K562 (cell line): Measurements from ENCODE around the gene PHF1. TPM values are rescaled to one million over a fixed set of nuclear protein-coding genes. Genes with fewer than 3 reads are reported as not detected.

Source experiments
- ATF7 ChIP-seq: fragments of 450-650 bp; IDR thresholded peaks from 2 replicates; pipeline ENCODE4 v1.7.1; 2014; ENCODE audit warnings: mild to moderate bottlenecking, moderate library complexity
- ELK3 ChIP-seq: fragments of 450-650 bp; formaldehyde crosslinking; IDR thresholded peaks from 2 replicates; pipeline ENCODE4 v1.4.0; 2020; ENCODE audit warnings: mild to moderate bottlenecking
- ETV5 ChIP-seq: sonication (generic); formaldehyde crosslinking; IDR thresholded peaks from 2 replicates; pipeline ENCODE4 v1.4.0; 2020; ENCODE audit warnings: low read depth, mild to moderate bottlenecking, missing genetic modification reagents
- KAT7 ChIP-seq: sonication (generic); formaldehyde crosslinking; IDR thresholded peaks from 2 replicates; pipeline ENCODE4 v1.8.0; 2022; ENCODE audit warnings: missing genetic modification reagents, mild to moderate bottlenecking, borderline replicate concordance
- KDM5B ChIP-seq: fragments of 200-600 bp; sonication (generic); IDR thresholded peaks from 2 replicates; pipeline ENCODE4 v1.6.1; 2012; ENCODE audit warnings: low read depth, mild to moderate bottlenecking, moderate library complexity, low read length, control low read depth, inconsistent platforms; ENCODE audit not compliant: insufficient replicate concordance
- MYC ChIP-seq, 2 experiments: fragments of 250-450 bp in 1 of 2; sonication (Bioruptor Pico) in 1 of 2; IDR thresholded peaks; 2 replicates each; pipeline versions ENCODE4 v1.5.1 to v1.6.1; 2012 to 2021; ENCODE audit warnings: low read depth in 2 of 2, borderline replicate concordance in 1 of 2, improper control_type of control experiment in 1 of 2, low read length in 1 of 2, mild to moderate bottlenecking in 1 of 2, moderate library complexity in 1 of 2
- NFIC ChIP-seq: fragments of 450-650 bp; IDR thresholded peaks from 2 replicates; pipeline ENCODE4 v1.6.1; 2017; ENCODE audit warnings: mild to moderate bottlenecking, inconsistent platforms
- PBX2 ChIP-seq, 2 experiments: IDR thresholded peaks in 1 of 2; conservative IDR thresholded peaks in 1 of 2; 2 replicates each; pipeline ENCODE4 v1.6.1; 2016; ENCODE audit warnings: low read depth in 2 of 2, mild to moderate bottlenecking in 1 of 2, missing compliant biosample characterization in 1 of 2, missing genetic modification characterization in 1 of 2, moderate library complexity in 1 of 2
- PHF8 ChIP-seq: fragments of 200-600 bp; sonication (generic); IDR thresholded peaks from 2 replicates; pipeline ENCODE4 v1.6.1; 2012; ENCODE audit warnings: mixed run types, mild to moderate bottlenecking, inconsistent platforms, low read length, moderate library complexity, borderline replicate concordance
- PHTF2 ChIP-seq: fragments of 250-450 bp; sonication (Bioruptor Pico); IDR thresholded peaks from 2 replicates; pipeline ENCODE4 v1.5.0; 2021; ENCODE audit warnings: mild to moderate bottlenecking
- PRMT5 ChIP-seq: sonication (generic); formaldehyde crosslinking; IDR thresholded peaks from 2 replicates; pipeline ENCODE4 v1.5.0; 2020; ENCODE audit warnings: missing genetic modification reagents
- RBM39 ChIP-seq: fragments of 200-400 bp; formaldehyde crosslinking; optimal IDR thresholded peaks from 2 replicates; pipeline ENCODE3; 2018; ENCODE audit warnings: low read depth, low read length
- SLC30A9 ChIP-seq: fragments of 250-450 bp; sonication (Bioruptor Pico); IDR thresholded peaks from 2 replicates; pipeline ENCODE4 v1.8.0; 2022; ENCODE audit warnings: mild to moderate bottlenecking, moderate library complexity
- SMAD4 ChIP-seq: fragments of 250-450 bp; sonication (Bioruptor Pico); conservative IDR thresholded peaks from 2 replicates; pipeline ENCODE4 v1.8.0; 2021; ENCODE audit warnings: inconsistent platforms, mild to moderate bottlenecking, moderate library complexity
- TCFL5 ChIP-seq: fragments of 250-450 bp; sonication (Bioruptor Pico); conservative IDR thresholded peaks from 2 replicates; pipeline ENCODE4 v1.6.1; 2021; ENCODE audit warnings: mild to moderate bottlenecking, moderate library complexity, matching md5 sums
- XRCC5 ChIP-seq: fragments of 200-400 bp; formaldehyde crosslinking; IDR thresholded peaks from 2 replicates; pipeline ENCODE4 v1.6.1; 2017; ENCODE audit warnings: low read depth, mild to moderate bottlenecking, low read length
- YY1 ChIP-seq, 3 experiments: IDR thresholded peaks; 2 replicates each; pipeline ENCODE4 v1.6.1; 2011; ENCODE audit warnings: low read length in 2 of 3, mild to moderate bottlenecking in 2 of 3, moderate library complexity in 2 of 3, borderline replicate concordance in 1 of 3, control low read depth in 1 of 3, low read depth in 1 of 3; ENCODE audit not compliant: insufficient read depth in 3 of 3, insufficient replicate concordance in 2 of 3, control insufficient read depth in 1 of 3, insufficient read length in 1 of 3; ENCODE audit errors: extremely low read depth in 1 of 3
- ZFP1 ChIP-seq: fragments of 450-650 bp; formaldehyde crosslinking; IDR thresholded peaks from 2 replicates; pipeline ENCODE4 v1.4.0; 2020; ENCODE audit warnings: mild to moderate bottlenecking, mixed read lengths
- ZNF133 ChIP-seq: fragments of 250-450 bp; sonication (Bioruptor Pico); IDR thresholded peaks from 2 replicates; pipeline ENCODE4 v1.4.0; 2020; ENCODE audit warnings: mild to moderate bottlenecking
- ZNF253 ChIP-seq: fragments of 250-450 bp; sonication (Bioruptor Pico); conservative IDR thresholded peaks from 2 replicates; pipeline ENCODE4 v1.6.1; 2021; ENCODE audit warnings: mild to moderate bottlenecking
- ZNF445 ChIP-seq: fragments of 250-450 bp; sonication (Bioruptor Pico); IDR thresholded peaks from 2 replicates; pipeline ENCODE4 v1.4.0; 2020; ENCODE audit warnings: low read depth, mild to moderate bottlenecking, moderate library complexity
- ZNF589 ChIP-seq: fragments of 200-800 bp; sonication (Bioruptor generic); IDR thresholded peaks from 2 replicates; pipeline ENCODE4 v1.6.1; 2016; ENCODE audit warnings: low read depth, missing genetic modification characterization, missing compliant biosample characterization
- ZNF76 ChIP-seq: fragments of 250-450 bp; sonication (Bioruptor Pico); IDR thresholded peaks from 2 replicates; pipeline ENCODE4 v1.4.0; 2020; ENCODE audit warnings: mild to moderate bottlenecking, moderate library complexity, borderline replicate concordance
- ZNF778 ChIP-seq: fragments of 450-650 bp; formaldehyde crosslinking; IDR thresholded peaks from 2 replicates; pipeline ENCODE4 v1.4.0; 2020; ENCODE audit warnings: mild to moderate bottlenecking, moderate library complexity
- polyA plus RNA-seq, 8 experiments: library from polyadenylated mRNA; depleted of rRNA in 4 of 8; stranded (reverse) in 5 of 8; unstranded in 3 of 8; fragments of >200 nt; fragmentation: Nextera tagmentation in 2 of 8; fragmentation: Illumina TruSeq in 1 of 8; extraction: Ambion mirVana in 2 of 8; extraction: Trizol in 1 of 8; gene quantifications; 2 replicates each; pipeline versions ENCODE4 v1.2.1 to v1.2.3, GENCODE V29; 2011 to 2014; ENCODE audit warnings: inconsistent platforms in 1 of 8, missing spikeins in 1 of 8
- total RNA-seq, 7 experiments: library from RNA; depleted of rRNA in 6 of 7; stranded (reverse); fragments of >200 nt in 6 of 7; fragmentation: Illumina TruSeq in 2 of 7; extraction: Trizol in 2 of 7; gene quantifications; 2 replicates each; pipeline versions ENCODE4 v1.2.1 to v1.2.3, GENCODE V29; 2011 to 2021; ENCODE audit warnings: low replicate concordance in 1 of 7

The PHF1 gene
- total and polyA plus RNA-seq, 9 of the 15 experiments (the other 6 are each of a cell fraction or from before 2014, with no cell fraction given) = 3.7 to 64.2 (median 33.7) TPM

GRCh38 chr6:33410050-33410710, 634 bp upstream of the PHF1 start (continued):
- TF ChIP-seq PBX2 (CRISPR knock-in tag; IDR thresholded peaks at IDR 0.05; ENCODE audit: low read depth) (no peak), PBX2 (tag; conservative IDR thresholded peaks at IDR 0.05; ENCODE audit: low read depth) (no peak), NFIC (peak; percentile 33), ETV5 (CRISPR knock-in tag) (peak; percentile 78; the same call in 1 of the 2 replicates), PHF8 (peak; percentile 26; the same call in 1 of the 2 replicates), ZNF778 (CRISPR knock-in tag) (no peak), XRCC5 (no peak), ZNF589 (CRISPR knock-in tag) (no peak), ZNF76 (no peak), KAT7 (peak; percentile 86; the same call in 1 of the 2 replicates), ZNF445 (no peak), ZNF133 (CRISPR knock-in tag) (no peak), SLC30A9 (CRISPR knock-in tag) (no peak), YY1 (IDR thresholded peaks at IDR 0.05; ENCODE audit: borderline replicate concordance in 1 of 3, control insufficient read depth in 1 of 3, extremely low read depth in 1 of 3, insufficient read depth in 3 of 3, insufficient read length in 1 of 3, insufficient replicate concordance in 2 of 3, low read depth in 1 of 3, low read length in 2 of 3) (peak in 2 of 3 experiments; percentile 47 to 69), PRMT5 (no peak), RBM39 (no peak), SMAD4 (CRISPR knock-in tag) (no peak; the same call in none of the 2 replicates), KDM5B (peak; percentile 35), TCFL5 (CRISPR knock-in tag) (no peak), ZFP1 (CRISPR knock-in tag) (no peak), ATF7 (peak; percentile 96), ZNF253 (CRISPR knock-in tag) (no peak), MYC (IDR thresholded peaks at IDR 0.05; ENCODE audit: low read depth, low read length) (peak; percentile 87), MYC (CRISPR knock-in tag; IDR thresholded peaks at IDR 0.05; ENCODE audit: borderline replicate concordance, low read depth) (peak; percentile 81), ELK3 (CRISPR knock-in tag) (peak; percentile 51; the same call in 1 of the 2 replicates), PHTF2 (CRISPR knock-in tag) (0 out of 2 replicates have a peak, but pooled peaks have one; percentile 5)
